HCT116 (cell line): ENCODE measurements around the gene DHODH.

ENCODE experiments used
- CEBPB ChIP-seq: IDR thresholded peaks from 2 replicates; pipeline ENCODE4 v1.6.1; 2012; ENCODE audit warnings: low read depth
- ELF1 ChIP-seq: IDR thresholded peaks from 2 replicates; pipeline ENCODE4 v1.6.1; 2012; ENCODE audit warnings: low read depth, borderline replicate concordance
- EZH2 ChIP-seq: fragments of 200-600 bp; sonication (generic); IDR thresholded peaks from 2 replicates; pipeline ENCODE4 v1.6.1; 2017; ENCODE audit warnings: antibody characterized with exemption, mixed run types
- EZH2phosphoT487 ChIP-seq: fragments of 200-600 bp; IDR thresholded peaks from 2 replicates; pipeline ENCODE4 v1.6.1; 2018; ENCODE audit warnings: antibody characterized with exemption, borderline replicate concordance
- POLR2A ChIP-seq: IDR thresholded peaks from 2 replicates; pipeline ENCODE4 v1.7.0; 2011; ENCODE audit warnings: borderline replicate concordance; ENCODE audit not compliant: insufficient read depth, insufficient read length; ENCODE audit errors: extremely low read depth
- POLR2AphosphoS5 ChIP-seq: IDR thresholded peaks from 2 replicates; pipeline ENCODE4 v1.6.1; 2011; ENCODE audit warnings: mild to moderate bottlenecking, low read depth, low read length, moderate library complexity
- TCF7L2 ChIP-seq: IDR thresholded peaks from 2 replicates; pipeline ENCODE4 v1.7.0; 2011; ENCODE audit warnings: borderline replicate concordance, inconsistent platforms; ENCODE audit not compliant: insufficient read depth, insufficient read length; ENCODE audit errors: extremely low read depth
- ZNF274 ChIP-seq: fragments of 200-500 bp; sonication (Bioruptor generic); IDR thresholded peaks from 2 replicates; pipeline ENCODE4 v1.6.1; 2014; ENCODE audit warnings: mild to moderate bottlenecking, low read depth, low read length, inconsistent platforms

DNA sequence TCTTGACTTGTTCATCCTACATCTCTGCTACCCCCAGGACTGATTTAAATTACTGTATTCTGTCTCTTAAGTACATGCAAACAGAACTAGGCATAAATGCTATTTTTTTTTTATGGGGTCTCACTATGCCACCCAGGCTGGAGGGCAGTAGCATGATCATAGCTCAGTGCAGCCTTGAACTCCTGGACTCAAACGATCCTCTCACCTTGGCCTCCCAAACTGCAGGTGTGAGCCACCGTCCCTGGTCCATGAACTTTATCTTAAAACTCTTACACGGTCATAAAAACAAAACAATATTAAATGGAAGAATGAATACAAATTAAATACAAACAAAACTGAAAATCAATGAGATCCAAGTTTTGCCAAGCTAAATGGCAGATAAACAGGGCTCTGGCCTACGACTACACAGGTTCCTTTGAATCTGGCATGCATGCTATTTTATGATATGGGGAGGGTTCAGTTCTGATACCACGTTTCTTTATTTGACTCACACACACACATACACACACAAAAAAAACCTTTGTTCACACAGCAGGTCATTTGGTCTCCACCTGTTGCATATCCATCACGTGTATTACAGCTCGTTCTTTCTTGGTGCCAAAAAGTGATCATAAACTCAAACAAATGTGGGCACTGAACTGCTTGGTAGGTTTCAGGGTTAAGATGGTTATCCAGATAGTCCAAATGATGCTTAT lies 7.2 kb upstream of the DHODH start:
- TF ChIP-seq ZNF274 (no peak), EZH2phosphoT487 (no peak), CEBPB (no peak), ELF1 (no peak), POLR2A (no peak), TCF7L2 (no peak), POLR2AphosphoS5 (no peak), EZH2 (no peak)
